Heart left ventricle (tissue), 13 donors: ENCODE data around the gene EXPH5.

Experiments
- POLR2A ChIP-seq, 2 donors: fragments of 450-650 bp; IDR thresholded peaks; one replicate each; pipeline ENCODE4 v1.6.1; 2017; ENCODE audit warnings: antibody characterized with exemption in 2 of 2, mild to moderate bottlenecking in 2 of 2, moderate library complexity in 2 of 2
- TF ChIP-seq, protein P1 (sequence below), 12 donors: fragments of 200-600 bp; sonication (generic) in 4 of 12; IDR thresholded peaks; one replicate each; pipeline versions ENCODE4 v1.5.0 to v1.8.0; 2018 to 2022; ENCODE audit warnings: antibody characterized with exemption in 12 of 12, mild to moderate bottlenecking in 5 of 12
- donor health status: ischemic (EF 13 %, LVEDD 7.1; RV severe dilation, severe dysfunction).
- donor health status: DM: no; HTN: yes; CAD: no.
- donor health status: DM: no; HTN: no; CAD: no.
- donor health status: ischemic (EF 25% LVEDD 6.9; RV normal size, moderate dysfunction).
- donor health status: ischemic (EF 25% LVEDD 5.7; RV mildly dilated, moderate dysfunction).
- donor health status: ischemic (EF 35%, LVEDD 5.7; RV mildly dilated, moderate dysfunction).
- donor health status: nonischemic (EF 11% LVEDD 7.7; RV severe dilation, severe dysfunction).
- donor health status: DM: yes; HTN: yes; CAD: no.
- donor health status: PGD.
- donor health status: ischemic (EF 29% LVEDD 5.4; RV normal size, mild dysfunction).
- donor health status: nonischemic (EF 23%, LVEDD 6.1; RV moderate dilation, normal function).

DNA sequence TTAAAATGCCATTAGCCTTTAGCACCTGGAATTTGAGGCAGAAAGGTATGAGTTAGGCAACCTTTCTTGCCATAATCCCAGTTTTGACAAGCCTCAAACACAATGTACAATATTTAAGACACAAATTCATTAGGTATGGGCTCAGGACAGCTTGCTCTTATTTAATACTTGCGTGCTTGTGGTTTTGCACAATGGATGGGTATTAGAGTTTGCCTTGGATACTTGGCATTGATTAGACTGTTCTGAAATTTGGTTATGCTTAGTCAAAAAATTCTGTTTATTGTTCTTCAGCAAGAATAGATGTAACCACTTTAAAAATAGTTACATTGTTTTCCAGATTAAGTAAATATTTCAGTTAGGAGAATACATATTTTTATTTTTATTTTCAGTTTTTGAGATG is 120.9 kb downstream of the EXPH5 start:
- TF ChIP-seq, protein P1, sequence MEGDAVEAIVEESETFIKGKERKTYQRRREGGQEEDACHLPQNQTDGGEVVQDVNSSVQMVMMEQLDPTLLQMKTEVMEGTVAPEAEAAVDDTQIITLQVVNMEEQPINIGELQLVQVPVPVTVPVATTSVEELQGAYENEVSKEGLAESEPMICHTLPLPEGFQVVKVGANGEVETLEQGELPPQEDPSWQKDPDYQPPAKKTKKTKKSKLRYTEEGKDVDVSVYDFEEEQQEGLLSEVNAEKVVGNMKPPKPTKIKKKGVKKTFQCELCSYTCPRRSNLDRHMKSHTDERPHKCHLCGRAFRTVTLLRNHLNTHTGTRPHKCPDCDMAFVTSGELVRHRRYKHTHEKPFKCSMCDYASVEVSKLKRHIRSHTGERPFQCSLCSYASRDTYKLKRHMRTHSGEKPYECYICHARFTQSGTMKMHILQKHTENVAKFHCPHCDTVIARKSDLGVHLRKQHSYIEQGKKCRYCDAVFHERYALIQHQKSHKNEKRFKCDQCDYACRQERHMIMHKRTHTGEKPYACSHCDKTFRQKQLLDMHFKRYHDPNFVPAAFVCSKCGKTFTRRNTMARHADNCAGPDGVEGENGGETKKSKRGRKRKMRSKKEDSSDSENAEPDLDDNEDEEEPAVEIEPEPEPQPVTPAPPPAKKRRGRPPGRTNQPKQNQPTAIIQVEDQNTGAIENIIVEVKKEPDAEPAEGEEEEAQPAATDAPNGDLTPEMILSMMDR (IDR thresholded peaks at IDR 0.05), result no peak
- no peak for TF ChIP-seq POLR2A (IDR thresholded peaks at IDR 0.05)
